WI38 (cell line): ENCODE data around the gene CUX1.

Experiments used
- H3K4me3 ChIP-seq: 2 replicates; pipeline ENCODE4 v1.5.1; 2011; ENCODE audit warnings: low read depth, mild to moderate bottlenecking, control low read depth, low read length
- TF ChIP-seq, protein P1 (sequence below): IDR thresholded peaks from 2 replicates; pipeline ENCODE4 v1.5.1; 2012; ENCODE audit warnings: low read depth, mild to moderate bottlenecking, control low read depth, low read length

Gene CUX1

DNA sequence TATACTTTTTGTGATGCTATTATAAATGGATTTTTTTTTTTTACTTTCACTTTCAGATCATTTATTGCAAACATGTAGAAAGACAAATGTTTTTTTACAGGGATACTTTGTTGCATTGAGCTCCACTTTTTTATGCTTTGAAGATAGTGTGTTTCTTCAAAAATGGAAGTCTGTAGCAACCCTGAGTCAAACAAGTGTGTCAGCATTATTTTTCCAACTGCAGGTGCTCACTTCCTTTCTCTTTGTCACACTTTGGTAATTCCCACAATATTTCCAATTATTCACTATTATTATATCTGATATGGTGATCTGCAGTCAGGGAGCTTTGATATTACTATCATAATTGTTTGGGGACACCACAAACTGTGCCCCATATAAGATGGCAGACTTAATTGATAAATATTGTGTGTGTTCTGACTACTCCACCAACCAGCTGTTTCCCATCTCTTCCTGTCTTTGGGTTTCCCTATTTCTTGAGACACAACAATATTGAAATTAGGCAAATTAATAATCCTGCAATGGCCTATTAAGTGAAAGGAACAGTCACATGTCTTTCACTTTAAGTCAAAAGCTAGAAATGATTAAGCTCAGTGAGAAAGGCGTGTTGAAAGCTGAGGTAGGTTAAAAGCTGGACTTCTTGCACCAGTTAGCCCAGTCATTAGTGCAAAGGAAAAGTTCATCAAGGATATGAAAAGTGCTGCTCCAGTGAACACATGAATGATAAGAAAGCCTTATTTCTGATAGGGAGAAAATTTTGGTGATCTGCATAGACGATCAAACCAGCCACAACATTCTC, 238.0 kb downstream of the CUX1 start:
- TF ChIP-seq, protein P1, sequence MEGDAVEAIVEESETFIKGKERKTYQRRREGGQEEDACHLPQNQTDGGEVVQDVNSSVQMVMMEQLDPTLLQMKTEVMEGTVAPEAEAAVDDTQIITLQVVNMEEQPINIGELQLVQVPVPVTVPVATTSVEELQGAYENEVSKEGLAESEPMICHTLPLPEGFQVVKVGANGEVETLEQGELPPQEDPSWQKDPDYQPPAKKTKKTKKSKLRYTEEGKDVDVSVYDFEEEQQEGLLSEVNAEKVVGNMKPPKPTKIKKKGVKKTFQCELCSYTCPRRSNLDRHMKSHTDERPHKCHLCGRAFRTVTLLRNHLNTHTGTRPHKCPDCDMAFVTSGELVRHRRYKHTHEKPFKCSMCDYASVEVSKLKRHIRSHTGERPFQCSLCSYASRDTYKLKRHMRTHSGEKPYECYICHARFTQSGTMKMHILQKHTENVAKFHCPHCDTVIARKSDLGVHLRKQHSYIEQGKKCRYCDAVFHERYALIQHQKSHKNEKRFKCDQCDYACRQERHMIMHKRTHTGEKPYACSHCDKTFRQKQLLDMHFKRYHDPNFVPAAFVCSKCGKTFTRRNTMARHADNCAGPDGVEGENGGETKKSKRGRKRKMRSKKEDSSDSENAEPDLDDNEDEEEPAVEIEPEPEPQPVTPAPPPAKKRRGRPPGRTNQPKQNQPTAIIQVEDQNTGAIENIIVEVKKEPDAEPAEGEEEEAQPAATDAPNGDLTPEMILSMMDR: no peak
- H3K4me3 ChIP-seq: no peak overlapping the region

DNA sequence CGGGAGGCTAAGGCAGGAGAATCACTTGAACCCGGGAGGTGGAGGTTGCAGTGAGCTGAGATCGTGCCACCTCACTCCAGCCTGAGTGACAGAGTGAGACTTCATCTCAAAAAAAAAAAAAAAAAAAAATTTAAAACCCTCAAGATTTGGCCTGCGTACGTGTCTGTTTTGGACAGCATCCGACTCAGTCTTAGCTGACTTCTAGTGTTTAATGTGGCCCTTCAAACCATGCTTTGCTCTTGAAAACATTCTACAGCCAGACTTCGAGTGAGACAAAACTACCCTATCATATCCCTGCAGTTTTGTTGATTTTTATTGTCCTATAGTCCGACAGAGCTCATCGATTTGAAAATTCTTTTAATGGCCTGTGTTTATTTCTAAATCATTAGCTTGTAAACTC, 242.1 kb downstream of the CUX1 start:
- TF ChIP-seq, protein P1: no peak
- no peak overlapping the region for H3K4me3 ChIP-seq

DNA sequence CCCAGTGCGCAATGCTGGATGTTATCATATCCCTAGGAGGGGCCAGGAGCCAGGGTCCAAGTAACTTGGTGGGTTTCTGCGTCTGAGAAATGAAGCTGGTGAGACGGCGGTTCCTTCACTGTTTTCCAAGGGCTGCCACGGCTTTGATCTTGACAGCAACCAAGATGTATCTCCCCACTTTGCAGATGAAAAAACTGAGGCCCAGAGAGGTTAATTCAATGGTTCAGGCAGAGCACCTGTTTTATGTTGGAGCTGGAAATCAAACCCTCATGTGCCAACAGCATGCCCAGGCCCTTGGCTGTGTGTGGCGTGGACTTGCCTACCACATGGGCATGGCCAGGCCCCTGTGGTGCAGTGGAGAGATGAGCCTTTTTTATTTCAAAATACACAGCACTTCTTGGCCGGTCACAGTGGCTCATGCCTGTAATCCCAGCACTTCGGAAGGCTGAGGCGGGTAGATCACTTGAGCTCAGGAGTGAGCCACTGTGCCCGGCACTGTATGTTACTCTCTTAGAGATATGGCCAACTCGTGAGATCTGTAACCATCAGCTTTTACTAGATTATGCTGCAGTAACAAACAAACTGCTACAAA, 244.0 kb downstream of the CUX1 start:
- no peak overlapping the region for H3K4me3 ChIP-seq
- TF ChIP-seq, protein P1: no peak

DNA sequence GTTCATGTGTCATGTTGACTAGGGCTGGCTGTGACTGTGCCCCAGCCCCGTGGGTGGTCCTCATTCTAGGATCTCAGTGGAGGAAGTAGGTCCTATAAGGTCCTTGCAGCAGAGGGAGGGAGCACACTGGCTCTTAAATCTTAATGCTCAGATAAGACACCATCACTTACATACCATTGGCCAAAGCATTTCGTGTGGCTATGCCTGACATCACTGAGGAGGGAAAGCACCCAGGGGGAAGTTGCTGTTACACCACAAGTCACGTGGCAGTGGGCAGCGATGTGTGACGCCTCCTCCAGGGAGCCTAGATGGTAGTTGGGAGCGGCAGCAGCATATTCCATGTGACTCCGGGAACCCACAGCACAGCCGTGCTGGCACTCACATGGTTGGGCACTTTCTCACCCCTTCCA, 244.6 kb downstream of the CUX1 start:
- H3K4me3 ChIP-seq: no peak overlapping the region
- TF ChIP-seq, protein P1: no peak

DNA sequence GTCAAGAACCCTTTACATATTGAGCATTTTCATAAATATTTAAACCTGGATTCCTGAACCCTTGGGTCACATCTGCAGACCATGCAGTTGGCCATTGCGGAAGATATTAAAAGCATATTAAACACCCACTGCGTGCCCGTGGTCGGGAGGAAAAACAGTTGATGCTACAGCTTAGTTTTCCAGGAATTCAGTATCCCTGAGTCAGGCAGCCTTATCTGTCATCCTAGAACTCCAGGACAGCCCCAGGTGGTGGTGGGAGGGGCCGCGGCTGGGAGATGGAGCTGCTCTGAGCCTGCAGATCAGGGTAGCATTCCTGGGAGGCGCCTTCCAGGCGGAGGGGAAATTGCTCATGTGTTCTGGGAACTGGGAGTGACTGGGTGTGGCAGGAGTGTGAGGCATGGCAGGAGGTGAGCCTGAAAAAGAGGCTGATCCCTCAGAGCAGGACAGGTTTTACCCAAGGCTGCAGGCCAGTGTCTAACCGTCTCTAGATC, 246.3 kb downstream of the CUX1 start:
- TF ChIP-seq, protein P1: no peak
- no peak overlapping the region for H3K4me3 ChIP-seq

DNA sequence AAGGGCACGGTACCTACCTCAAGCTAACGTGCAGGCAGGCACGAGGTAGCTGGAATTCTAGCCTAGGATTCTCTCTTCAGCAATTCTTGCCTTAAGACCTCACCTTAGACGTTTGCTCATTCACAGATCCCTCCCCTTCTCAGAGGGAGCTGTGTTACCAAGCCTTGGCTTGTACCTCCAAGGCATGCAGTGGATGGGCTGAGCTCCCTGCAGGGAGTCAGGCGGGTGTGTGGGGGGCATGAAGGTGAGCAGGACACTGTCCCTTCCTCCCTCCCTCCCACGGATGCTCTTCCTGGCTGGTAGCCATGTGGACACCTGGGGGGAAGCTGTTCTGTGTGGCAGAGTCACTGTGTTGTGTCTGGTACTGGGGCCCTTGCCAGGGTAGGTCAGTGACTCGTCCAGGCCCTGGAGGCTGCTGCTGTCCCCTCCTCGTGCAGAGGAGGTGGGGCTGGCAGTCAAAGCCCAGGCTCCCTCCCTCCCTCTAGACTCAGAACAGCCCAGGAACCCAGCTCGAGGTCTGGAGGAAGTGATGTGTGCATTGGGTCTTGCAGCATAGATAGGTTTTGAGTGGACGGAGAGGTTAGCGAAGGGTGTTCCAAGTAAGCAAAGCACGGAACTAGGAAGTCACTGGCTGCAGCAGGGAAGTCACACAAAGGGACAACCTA, 247.1 kb downstream of the CUX1 start:
- TF ChIP-seq, protein P1: no peak
- H3K4me3 ChIP-seq: no peak overlapping the region

DNA sequence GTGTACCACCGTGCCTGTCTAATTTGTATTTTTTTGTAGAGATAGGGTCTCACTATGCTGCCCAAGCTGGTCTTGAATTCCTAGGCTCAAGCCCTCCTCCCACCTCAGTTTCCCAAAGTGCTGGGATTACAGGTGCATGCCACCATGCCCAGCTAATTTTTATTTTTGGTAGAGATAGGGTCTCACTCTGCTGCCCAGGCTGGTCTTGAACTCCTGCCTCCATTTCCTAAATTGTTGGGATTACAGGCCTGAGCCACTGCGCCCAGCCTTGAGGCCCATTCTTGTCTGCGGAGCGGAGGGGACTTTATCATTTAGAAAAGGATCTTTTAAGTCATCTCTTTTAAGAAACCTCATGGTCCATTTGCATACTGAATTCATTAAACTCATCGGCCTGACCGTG, 247.8 kb downstream of the CUX1 start:
- TF ChIP-seq, protein P1: no peak
- no peak overlapping the region for H3K4me3 ChIP-seq
